OCI-LY7 (cell line): Measurements from ENCODE around the gene MLLT10. TPM values are rescaled to one million over a fixed set of nuclear protein-coding genes. Genes with fewer than 3 reads are reported as not detected.

ENCODE experiments used
- BruUV-seq: library from RNA; stranded (reverse); fragments of 400-500 nt; replicated peaks from 2 replicates; lab custom pipeline; 2021; lab: Mats Ljungman, UMichigan
- CTCF ChIA-PET: fragments of 300-600 bp; sonication (Branson Sonifier 250); formaldehyde crosslinking; loops from one replicate; lab custom pipeline; 2022; ENCODE audit warnings: antibody characterized with exemption; ENCODE audit not compliant: unreplicated experiment; lab: Charles Lee
- POLR2A ChIA-PET: fragments of 300-600 bp; sonication (Branson Sonifier 250); formaldehyde crosslinking; loops from one replicate; lab custom pipeline; 2022; ENCODE audit warnings: antibody characterized with exemption; lab: Charles Lee
- DNase-seq: peaks from one replicate; pipeline ENCODE4 v3.0.0-alpha.2; 2015; ENCODE audit warnings: low spot score
- H2AFZ ChIP-seq: fragments of 200-600 bp; sonication (generic), shearing (Covaris generic); 2 replicates; pipeline ENCODE4 v1.6.1; 2014; ENCODE audit warnings: mild to moderate bottlenecking, antibody characterized with exemption, low read length, moderate library complexity
- H3K27ac ChIP-seq: fragments of 200-600 bp; sonication (generic); 2 replicates; pipeline ENCODE4 v1.5.1; 2014; ENCODE audit warnings: mixed run types, low read depth, mild to moderate bottlenecking, moderate library complexity, low read length, inconsistent platforms; ENCODE audit not compliant: poor library complexity, severe bottlenecking
- H3K36me3 ChIP-seq: fragments of 200-600 bp; sonication (generic); 2 replicates; pipeline ENCODE4 v1.6.1; 2014; ENCODE audit warnings: mild to moderate bottlenecking, antibody characterized with exemption, low read length, moderate library complexity, mixed read lengths; ENCODE audit not compliant: insufficient read depth
- H3K4me1 ChIP-seq: fragments of 200-600 bp; sonication (generic); 2 replicates; pipeline ENCODE4 v1.5.1; 2014; ENCODE audit warnings: mild to moderate bottlenecking, low read length; ENCODE audit not compliant: insufficient read depth, poor library complexity, severe bottlenecking
- H3K4me2 ChIP-seq: fragments of 200-600 bp; sonication (generic); 2 replicates; pipeline ENCODE4 v1.6.1; 2014; ENCODE audit warnings: mild to moderate bottlenecking, low read length
- H3K4me3 ChIP-seq: fragments of 200-600 bp; sonication (generic); 2 replicates; pipeline ENCODE4 v1.5.1; 2014; ENCODE audit warnings: mild to moderate bottlenecking, low read depth, low read length; ENCODE audit not compliant: poor library complexity, severe bottlenecking
- H3K79me2 ChIP-seq: fragments of 200-600 bp; sonication (generic); 2 replicates; pipeline ENCODE4 v1.6.1; 2016; ENCODE audit warnings: low read depth, mild to moderate bottlenecking, low read length, moderate library complexity, mixed read lengths; ENCODE audit not compliant: insufficient read depth
- H3K9me2 ChIP-seq: fragments of 200-600 bp; sonication (generic); 2 replicates; pipeline ENCODE4 v1.6.1; 2016; ENCODE audit warnings: mild to moderate bottlenecking, low read length, mixed read lengths; ENCODE audit not compliant: insufficient read depth
- H3K9me3 ChIP-seq: fragments of 200-600 bp; sonication (generic); 2 replicates; pipeline ENCODE4 v1.6.1; 2014; ENCODE audit warnings: mild to moderate bottlenecking, mixed run types, low read length, mixed read lengths
- H4K20me1 ChIP-seq: fragments of 200-600 bp; sonication (generic); 2 replicates; pipeline ENCODE4 v1.6.1; 2014; ENCODE audit warnings: mild to moderate bottlenecking, antibody characterized with exemption, low read length, moderate library complexity, mixed read lengths; ENCODE audit not compliant: insufficient read depth
- CTCF ChIP-seq: fragments of 200-600 bp; sonication (generic); conservative IDR thresholded peaks from 2 replicates; pipeline ENCODE4 v1.5.1; 2014; ENCODE audit warnings: mild to moderate bottlenecking, antibody characterized with exemption, low read length, moderate library complexity, mixed read lengths
- EZH2phosphoT487 ChIP-seq: fragments of 200-600 bp; sonication (generic); IDR thresholded peaks from 2 replicates; pipeline ENCODE4 v1.6.1; 2018; ENCODE audit warnings: low read depth, borderline replicate concordance, mild to moderate bottlenecking, mixed run types, antibody characterized with exemption, low read length, moderate library complexity, mixed read lengths
- intact Hi-C: fragments of 100-400 bp; cut with micrococcal nuclease; formaldehyde crosslinking; loops from one replicate; pipeline ENCODE4 v1.10.0; 2022; ENCODE audit not compliant: unreplicated experiment
- total RNA-seq, 2 experiments: library from RNA; depleted of rRNA in 1 of 2; stranded (reverse); fragments of >200 nt in 1 of 2; shearing (Covaris generic) in 1 of 2; gene quantifications; 2 replicates each; pipeline ENCODE4 v1.2.3, GENCODE V29; 2014 to 2022

The MLLT10 gene
- total RNA-seq, 2 experiments from 2014 or later, result 68.4 to 74.0 TPM

GRCh38 chr10:21689881-21690280 is 155.8 kb downstream of the MLLT10 start:
- no TSS peak for BruUV-seq
- POLR2A ChIA-PET, result interaction anchor here (1.0 kb wide), 1 partner anchor 17 kb away, joined by 3 read pairs; no protein-coding TSS in a partner anchor
- CTCF ChIA-PET, result no interaction called here
- Histone ChIP-seq H3K27ac (no peak overlapping the region), H4K20me1 (no peaks in the 10 kb centered on the region), H3K9me2 (no peaks in the 10 kb centered on the region), H3K36me3 (peaks cover 51% of the 10 kb centered on the region), H3K4me2 (no peak overlapping the region), H2AFZ (no peak overlapping the region), H3K4me3 (no peak overlapping the region), H3K4me1 (no peaks in the 10 kb centered on the region), H3K9me3 (no peaks in the 10 kb centered on the region), H3K79me2 (no peaks in the 10 kb centered on the region)
- no peak for DNase-seq
- intact Hi-C loops, result no loop called here
- no peak for TF ChIP-seq CTCF
- no peak for TF ChIP-seq EZH2phosphoT487

GRCh38 chr10:21692916-21693315 is 158.9 kb downstream of the MLLT10 start:
- no peaks in the 10 kb centered on the region for H3K79me2 ChIP-seq
- H3K36me3 ChIP-seq, result peaks cover 57% of the 10 kb centered on the region
- TF ChIP-seq EZH2phosphoT487, result no peak
- TF ChIP-seq CTCF, result no peak
- CTCF ChIA-PET, result no interaction called here
- H3K4me2 ChIP-seq, result no peak overlapping the region
- H3K4me1 ChIP-seq, result no peaks in the 10 kb centered on the region
- DNase-seq, result no peak
- no peaks in the 10 kb centered on the region for H4K20me1 ChIP-seq
- no peak overlapping the region for H2AFZ ChIP-seq
- intact Hi-C loops, result no loop called here
- POLR2A ChIA-PET, result interaction anchor here (0.7 kb wide), 1 partner anchor 173 kb away, joined by 3 read pairs; no protein-coding TSS in a partner anchor
- BruUV-seq, result no TSS peak
- no peak overlapping the region for H3K4me3 ChIP-seq
- H3K27ac ChIP-seq, result no peak overlapping the region
- H3K9me3 ChIP-seq, result no peaks in the 10 kb centered on the region
- no peaks in the 10 kb centered on the region for H3K9me2 ChIP-seq

- H3K4me3 ChIP-seq, result no peak overlapping the region
- intact Hi-C loops, result no loop called here
- DNase-seq, result no peak
- H3K4me1 ChIP-seq, result no peaks in the 10 kb centered on the region
- no peaks in the 10 kb centered on the region for H3K9me3 ChIP-seq
- no TSS peak for BruUV-seq
- CTCF ChIA-PET, result no interaction called here
- POLR2A ChIA-PET, result interaction anchor here (0.7 kb wide), 1 partner anchor 172 kb away, joined by 3 read pairs; no protein-coding TSS in a partner anchor
- H3K36me3 ChIP-seq, result peaks cover 58% of the 10 kb centered on the region
- H3K27ac ChIP-seq, result no peak overlapping the region
- TF ChIP-seq EZH2phosphoT487 (no peak), CTCF (no peak)
- H4K20me1 ChIP-seq, result no peaks in the 10 kb centered on the region
- H3K9me2 ChIP-seq, result no peaks in the 10 kb centered on the region
- no peaks in the 10 kb centered on the region for H3K79me2 ChIP-seq
- H3K4me2 ChIP-seq, result no peak overlapping the region
- H2AFZ ChIP-seq, result no peak overlapping the region
Measured at GRCh38 chr10:21693418-21693817, 159.4 kb downstream of the MLLT10 start.
